MM.1S (cell line): ENCODE measurements around the gene GLT8D1.
A peak's percentile ranks its signal among the peaks of the same experiment; 100 is the strongest.

Experiments
- DNase-seq: peaks from one replicate; pipeline ENCODE4 v3.0.0-alpha.2; 2015
- H2AFZ ChIP-seq: fragments of 300-600 bp; sonication (generic); 2 replicates; pipeline ENCODE4 v1.6.0; 2016; ENCODE audit warnings: antibody characterized with exemption, low read length
- H3F3A ChIP-seq: fragments of 300-600 bp; sonication (generic); 2 replicates; pipeline ENCODE4 v1.6.1; 2016; ENCODE audit warnings: mild to moderate bottlenecking, antibody characterized with exemption, low read length, moderate library complexity, mixed read lengths; ENCODE audit not compliant: insufficient read depth
- H3K27ac ChIP-seq: fragments of 300-600 bp; sonication (generic); 2 replicates; pipeline ENCODE4 v1.5.1; 2016; ENCODE audit warnings: mild to moderate bottlenecking, low read length
- H3K27me3 ChIP-seq: fragments of 300-600 bp; sonication (generic); replicated peaks from 2 replicates; pipeline ENCODE4 v1.6.0; 2016; ENCODE audit warnings: low read length; ENCODE audit not compliant: insufficient read depth
- H3K36me3 ChIP-seq: fragments of 300-600 bp; sonication (generic); replicated peaks from 2 replicates; pipeline ENCODE4 v1.6.1; 2016; ENCODE audit warnings: mild to moderate bottlenecking, low read length, mixed read lengths; ENCODE audit not compliant: insufficient read depth
- H3K4me1 ChIP-seq: fragments of 300-600 bp; sonication (generic); 2 replicates; pipeline ENCODE4 v1.6.1; 2016; ENCODE audit warnings: low read length, mixed read lengths
- H3K4me2 ChIP-seq: fragments of 300-600 bp; sonication (generic); 2 replicates; pipeline ENCODE4 v1.6.0; 2016; ENCODE audit warnings: low read depth, low read length
- H3K4me3 ChIP-seq: fragments of 300-600 bp; sonication (generic); 2 replicates; pipeline ENCODE4 v1.5.1; 2016; ENCODE audit warnings: low read length, mixed read lengths
- H3K79me2 ChIP-seq: fragments of 300-600 bp; sonication (generic); 2 replicates; pipeline ENCODE4 v1.6.1; 2016; ENCODE audit warnings: mixed run types, low read length, mixed read lengths
- H3K9ac ChIP-seq: fragments of 300-600 bp; sonication (generic); 2 replicates; pipeline ENCODE4 v1.6.1; 2016; ENCODE audit warnings: low read length, mixed read lengths
- H3K9me2 ChIP-seq: fragments of 300-600 bp; sonication (generic); replicated peaks from 2 replicates; pipeline ENCODE4 v1.6.1; 2016; ENCODE audit warnings: mild to moderate bottlenecking, low read length, mixed read lengths; ENCODE audit not compliant: insufficient read depth
- H3K9me3 ChIP-seq: fragments of 300-600 bp; sonication (generic); replicated peaks from 2 replicates; pipeline ENCODE4 v1.6.1; 2016; ENCODE audit warnings: mild to moderate bottlenecking, low read length, mixed read lengths; ENCODE audit not compliant: insufficient read depth
- H4K20me1 ChIP-seq: fragments of 300-600 bp; sonication (generic); 2 replicates; pipeline ENCODE4 v1.6.1; 2016; ENCODE audit warnings: mild to moderate bottlenecking, low read length, moderate library complexity, mixed read lengths; ENCODE audit not compliant: insufficient read depth
- CTCF ChIP-seq: fragments of 300-600 bp; sonication (generic); IDR thresholded peaks from 2 replicates; pipeline ENCODE4 v1.5.1; 2016; ENCODE audit warnings: antibody characterized with exemption, low read length, mixed read lengths
- EZH2 ChIP-seq: fragments of 300-600 bp; sonication (generic); optimal IDR thresholded peaks from 2 replicates; pipeline ENCODE3; 2017; ENCODE audit warnings: low read depth, mild to moderate bottlenecking, antibody characterized with exemption, low read length, mixed read lengths
- EZH2phosphoT487 ChIP-seq: fragments of 300-600 bp; sonication (generic); IDR thresholded peaks from 2 replicates; pipeline ENCODE4 v1.6.1; 2018; ENCODE audit warnings: antibody characterized with exemption, low read length

GLT8D1 gene

GRCh38 chr3:52697632-52697965 lies 8.0 kb downstream of the GLT8D1 start:
- Histone ChIP-seq H3K4me3 (no peak overlapping the region), H3F3A (peaks cover 62% of the 10 kb centered on the region)
- no peak for TF ChIP-seq EZH2
- TF ChIP-seq CTCF = no peak
- TF ChIP-seq EZH2phosphoT487 = no peak

DNA sequence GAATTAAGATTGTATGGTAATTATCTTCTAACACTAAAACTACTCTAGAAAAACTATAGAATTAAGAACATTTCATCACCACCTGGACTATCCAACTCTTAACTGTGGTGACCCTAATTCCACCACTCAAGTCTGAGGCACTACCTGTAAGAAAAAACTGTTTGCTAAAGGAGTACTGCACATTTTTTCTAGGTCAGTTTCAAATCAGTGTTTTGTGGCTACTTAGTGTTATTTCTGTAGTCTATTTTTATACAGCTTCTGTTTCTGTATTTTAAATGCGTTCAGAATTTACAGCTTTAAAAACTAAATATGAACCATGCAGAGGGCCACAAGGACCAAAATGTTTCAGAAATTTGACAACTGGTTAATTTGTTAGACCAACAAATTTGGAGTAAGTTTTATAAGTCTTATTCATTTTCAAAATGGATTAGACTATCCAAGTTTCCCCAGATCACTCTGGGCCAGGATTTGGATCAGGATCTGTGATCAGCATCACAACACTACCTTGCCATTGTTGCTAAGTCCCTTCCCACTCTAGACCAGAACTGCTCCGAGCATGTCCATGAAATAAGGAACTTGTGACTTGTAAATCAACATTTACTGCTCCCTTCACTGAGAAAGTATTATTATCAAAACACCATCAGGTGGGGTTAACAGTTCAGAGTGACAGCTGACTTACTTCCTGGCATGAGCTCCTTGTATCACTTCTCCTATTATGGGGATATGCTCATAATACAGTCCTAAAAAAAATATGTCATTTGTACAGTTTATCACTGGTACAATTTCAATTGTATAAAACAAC lies 8.6 kb downstream of the GLT8D1 start:
- Histone ChIP-seq H3K4me1 (peaks cover 51% of the 10 kb centered on the region), H3K27ac (peak overlapping the region; percentile 62; the same call in 1 of the 2 replicates), H2AFZ (no peak overlapping the region), H3K9ac (peak overlapping the region; percentile 8; the same call in 1 of the 2 replicates), H3K9me2 (no peaks in the 10 kb centered on the region), H3K79me2 (peaks cover 87% of the 10 kb centered on the region), H3K9me3 (no peaks in the 10 kb centered on the region), H3K4me2 (peak overlapping the region; percentile 38), H3F3A (peaks cover 66% of the 10 kb centered on the region), H4K20me1 (peaks cover 10% of the 10 kb centered on the region), H3K4me3 (peak overlapping the region; percentile 2; the same call in 1 of the 2 replicates), H3K27me3 (no peaks in the 10 kb centered on the region), H3K36me3 (peaks cover 29% of the 10 kb centered on the region)
- TF ChIP-seq EZH2phosphoT487 = no peak
- no peak for TF ChIP-seq EZH2
- no peak for TF ChIP-seq CTCF
- peak; percentile 41 for DNase-seq

More at GRCh38 chr3:52697632-52697965, 8.0 kb downstream of the GLT8D1 start:
- peak overlapping the region; percentile 38; the same call in 1 of the 2 replicates for H3K4me2 ChIP-seq
- H3K36me3 ChIP-seq = peaks cover 29% of the 10 kb centered on the region
- no peaks in the 10 kb centered on the region for H3K27me3 ChIP-seq
- peak overlapping the region; percentile 62; the same call in 1 of the 2 replicates for H3K27ac ChIP-seq
- H3K4me1 ChIP-seq = peaks cover 49% of the 10 kb centered on the region
- H3K9me2 ChIP-seq = no peaks in the 10 kb centered on the region
- peaks cover 87% of the 10 kb centered on the region for H3K79me2 ChIP-seq
- H3K9me3 ChIP-seq = no peaks in the 10 kb centered on the region
- H4K20me1 ChIP-seq = peaks cover 10% of the 10 kb centered on the region
- no peak overlapping the region for H2AFZ ChIP-seq
- H3K9ac ChIP-seq = peak overlapping the region; percentile 10; the same call in 1 of the 2 replicates
- no peak for DNase-seq

DNA sequence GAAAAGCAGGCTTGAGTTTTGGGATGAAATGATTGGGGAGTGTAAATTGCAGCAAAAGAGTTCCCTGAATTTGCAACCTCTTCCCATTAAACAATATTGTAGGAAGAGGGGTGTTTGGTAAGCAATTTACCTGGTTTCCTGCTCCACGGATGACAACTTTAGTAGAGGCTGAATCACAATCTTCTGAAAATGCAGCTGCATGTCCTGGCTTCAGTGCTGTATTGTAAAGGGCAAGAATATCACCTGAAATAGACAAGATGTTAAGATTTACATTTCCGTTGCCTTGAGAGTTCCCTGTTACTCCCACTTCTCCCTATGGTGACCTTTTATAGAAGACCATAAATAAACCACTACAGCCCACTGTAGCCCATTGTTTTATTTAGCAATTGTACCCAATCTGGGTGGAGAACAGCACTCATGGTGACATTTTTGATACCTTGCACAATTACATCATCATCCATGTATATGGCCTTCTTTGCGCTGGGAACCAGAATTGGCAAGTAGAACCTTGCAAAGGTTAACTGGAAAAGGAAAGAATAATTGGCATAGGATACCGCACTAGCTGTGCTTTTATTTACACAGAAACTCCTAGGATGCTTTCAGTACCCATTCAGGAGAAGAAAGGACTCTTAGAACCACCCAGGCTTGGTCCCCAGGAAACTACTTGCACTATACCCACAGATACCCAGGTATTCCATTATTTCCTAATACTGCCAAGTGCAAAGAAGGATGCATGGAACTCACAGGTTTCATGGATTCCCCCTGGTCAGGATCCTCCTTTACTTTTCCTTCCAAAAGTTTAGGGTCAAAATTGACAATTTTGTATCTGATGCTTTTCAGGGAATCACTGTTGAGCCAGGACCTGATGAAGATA lies 9.6 kb downstream of the GLT8D1 start:
- Histone ChIP-seq H3K27ac (peak overlapping the region; percentile 62; the same call in 1 of the 2 replicates), H3K9me3 (no peaks in the 10 kb centered on the region), H2AFZ (no peak overlapping the region), H3K27me3 (no peaks in the 10 kb centered on the region), H3K36me3 (peaks cover 29% of the 10 kb centered on the region), H3K79me2 (peaks cover 87% of the 10 kb centered on the region), H3K9me2 (no peaks in the 10 kb centered on the region), H3K9ac (no peak overlapping the region; the same call in 1 of the 2 replicates), H3K4me1 (peaks cover 54% of the 10 kb centered on the region), H3K4me2 (peak overlapping the region; percentile 38), H3K4me3 (no peak overlapping the region), H3F3A (peaks cover 74% of the 10 kb centered on the region), H4K20me1 (peaks cover 10% of the 10 kb centered on the region)
- TF ChIP-seq CTCF = no peak
- no peak for TF ChIP-seq EZH2
- no peak for TF ChIP-seq EZH2phosphoT487
- DNase-seq = no peak
